BJ (cell line): ENCODE measurements around the gene NECTIN2. TPM values are rescaled to one million over a fixed set of nuclear protein-coding genes. Genes with fewer than 3 reads are reported as not detected.

Experiments
- CTCF ChIA-PET: fragments of 350-600 bp; formaldehyde crosslinking; extraction: SDS; loops from one replicate; lab custom pipeline; 2021; ENCODE audit warnings: antibody characterized with exemption, inconsistent platforms; lab: Yijun Ruan, JAX
- POLR2A ChIA-PET: fragments of 300-600 bp; sonication (Branson Sonifier 250); formaldehyde crosslinking; extraction: SDS; loops from one replicate; lab custom pipeline; 2021; ENCODE audit warnings: antibody characterized with exemption; lab: Charles Lee
- DNase-seq: peaks from one replicate; pipeline ENCODE4 v3.0.0-alpha.2; 2011; ENCODE audit warnings: low read depth
- H3K27me3 ChIP-seq: 2 replicates; pipeline ENCODE4 v1.6.0; 2011; ENCODE audit warnings: low read length; ENCODE audit not compliant: control insufficient read depth, insufficient read depth
- H3K36me3 ChIP-seq: 2 replicates; pipeline ENCODE4 v1.5.1; 2011; ENCODE audit warnings: low read length; ENCODE audit not compliant: control insufficient read depth, insufficient read depth
- H3K4me3 ChIP-seq: 2 replicates; pipeline ENCODE4 v1.5.1; 2011; ENCODE audit warnings: low read depth, mild to moderate bottlenecking, control low read depth, low read length
- polyA plus RNA-seq: library from polyadenylated mRNA; depleted of rRNA; stranded (reverse); fragments of >200 nt; gene quantifications from 2 replicates; pipeline ENCODE4 v1.2.3, GENCODE V29; 2011; rRNA removed
- TF ChIP-seq, protein P1 (sequence below): IDR thresholded peaks from 2 replicates; pipeline ENCODE4 v1.5.1; 2011; ENCODE audit warnings: low read depth, mild to moderate bottlenecking, control low read depth, inconsistent platforms, low read length, moderate library complexity; ENCODE audit not compliant: insufficient read depth

NECTIN2 gene
- polyA plus RNA-seq, 1 experiment = 107 TPM

DNA sequence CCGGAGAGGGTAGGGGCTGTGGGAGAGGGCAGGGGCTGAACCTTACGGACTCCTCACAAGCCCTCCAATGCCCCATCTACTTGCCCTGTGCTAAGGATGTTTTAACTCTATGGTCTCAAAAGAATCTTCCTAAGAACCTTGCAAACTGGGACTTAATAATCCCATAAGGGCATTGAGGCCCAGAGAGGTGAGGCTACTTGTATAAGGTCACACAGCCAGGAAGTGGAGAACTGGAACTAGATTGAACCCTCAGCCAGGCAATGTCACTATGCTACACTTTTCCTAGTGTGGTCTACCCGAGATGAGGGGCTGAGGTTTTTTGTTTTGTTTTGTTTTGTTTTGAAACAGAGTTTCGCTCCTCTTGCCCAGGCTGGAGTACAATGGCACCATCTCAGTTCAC lies 85.4 kb downstream of the NECTIN2 start:
- Histone ChIP-seq H3K36me3 (no peaks in the 10 kb centered on the region), H3K27me3 (no peaks in the 10 kb centered on the region), H3K4me3 (no peak overlapping the region)
- CTCF ChIA-PET = interaction anchor here (1.0 kb wide), 1 partner anchor 28 kb away, joined by 3 read pairs; no protein-coding TSS in a partner anchor
- TF ChIP-seq, protein P1, sequence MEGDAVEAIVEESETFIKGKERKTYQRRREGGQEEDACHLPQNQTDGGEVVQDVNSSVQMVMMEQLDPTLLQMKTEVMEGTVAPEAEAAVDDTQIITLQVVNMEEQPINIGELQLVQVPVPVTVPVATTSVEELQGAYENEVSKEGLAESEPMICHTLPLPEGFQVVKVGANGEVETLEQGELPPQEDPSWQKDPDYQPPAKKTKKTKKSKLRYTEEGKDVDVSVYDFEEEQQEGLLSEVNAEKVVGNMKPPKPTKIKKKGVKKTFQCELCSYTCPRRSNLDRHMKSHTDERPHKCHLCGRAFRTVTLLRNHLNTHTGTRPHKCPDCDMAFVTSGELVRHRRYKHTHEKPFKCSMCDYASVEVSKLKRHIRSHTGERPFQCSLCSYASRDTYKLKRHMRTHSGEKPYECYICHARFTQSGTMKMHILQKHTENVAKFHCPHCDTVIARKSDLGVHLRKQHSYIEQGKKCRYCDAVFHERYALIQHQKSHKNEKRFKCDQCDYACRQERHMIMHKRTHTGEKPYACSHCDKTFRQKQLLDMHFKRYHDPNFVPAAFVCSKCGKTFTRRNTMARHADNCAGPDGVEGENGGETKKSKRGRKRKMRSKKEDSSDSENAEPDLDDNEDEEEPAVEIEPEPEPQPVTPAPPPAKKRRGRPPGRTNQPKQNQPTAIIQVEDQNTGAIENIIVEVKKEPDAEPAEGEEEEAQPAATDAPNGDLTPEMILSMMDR = no peak
- POLR2A ChIA-PET = no interaction called here
- DNase-seq = no peak

Other genes starting within 250 kb of the NECTIN2 start
- gene IGSF23, start 232.7 kb upstream of the NECTIN2 start, polyA plus RNA-seq = 0.21 and 0.51 TPM in 2 replicates
- 84.4 and 129 TPM in 2 replicates for gene PVR, start 202.4 kb upstream of the NECTIN2 start, polyA plus RNA-seq
- 6.1 and 8.9 TPM in 2 replicates for gene CEACAM19, start 174.8 kb upstream of the NECTIN2 start, polyA plus RNA-seq
- not detected in 2 replicates for gene CEACAM16, start 147.1 kb upstream of the NECTIN2 start, polyA plus RNA-seq
- gene BCL3, start 97.6 kb upstream of the NECTIN2 start, polyA plus RNA-seq = 5.0 and 9.1 TPM in 2 replicates
- gene CBLC, start 68.4 kb upstream of the NECTIN2 start, polyA plus RNA-seq = not detected in 2 replicates
- gene BCAM, start 37.2 kb upstream of the NECTIN2 start, polyA plus RNA-seq = 4.7 and 8.9 TPM in 2 replicates
- gene TOMM40, start 45.0 kb downstream of the NECTIN2 start, polyA plus RNA-seq = 27.7 and 46.8 TPM in 2 replicates
- 2.8 and 3.6 TPM in 2 replicates for gene APOE, start 59.5 kb downstream of the NECTIN2 start, polyA plus RNA-seq
- gene APOC1, start 68.3 kb downstream of the NECTIN2 start, polyA plus RNA-seq = 3.8 and 4.9 TPM in 2 replicates
- not detected in 2 replicates for gene APOC4, start 95.9 kb downstream of the NECTIN2 start, polyA plus RNA-seq
- gene APOC2, start 99.8 kb downstream of the NECTIN2 start, polyA plus RNA-seq = not detected in 2 replicates
- 65.2 and 127 TPM in 2 replicates for gene CLPTM1, start 109.1 kb downstream of the NECTIN2 start, polyA plus RNA-seq
- gene RELB, start 155.2 kb downstream of the NECTIN2 start, polyA plus RNA-seq = 6.7 and 11.6 TPM in 2 replicates
- gene CLASRP, start 192.7 kb downstream of the NECTIN2 start, polyA plus RNA-seq = 13.6 and 15.9 TPM in 2 replicates
- 0.09 TPM in 1 of 2 replicates, not detected in the other for gene ZNF296, start 230.2 kb downstream of the NECTIN2 start, polyA plus RNA-seq
- gene GEMIN7, start 233.0 kb downstream of the NECTIN2 start, polyA plus RNA-seq = 17.0 and 25.0 TPM in 2 replicates
- gene PPP1R37, start 246.9 kb downstream of the NECTIN2 start, polyA plus RNA-seq = 10.8 and 16.1 TPM in 2 replicates